ENCODE data around the gene C5orf15. TPM values are rescaled to one million over a fixed set of nuclear protein-coding genes. Genes with fewer than 3 reads are reported as not detected.
"Not testable (repeated sequence)": the region's sequence is repeated elsewhere in the genome, so short reads cannot be mapped to it uniquely, and the experiment has no call there.

Gene C5orf15
- total and polyA plus RNA-seq, 4 donors: 21.2 to 32.4 (median 28.7) TPM

GRCh38 chr5:133936651-133937015, 31.8 kb downstream of the C5orf15 start:
- Histone ChIP-seq H3K27me3 (ENCODE audit: control insufficient read depth in 4 of 4, insufficient read depth in 4 of 4, low read length in 3 of 4) (no peaks in the 10 kb centered on the region), H3K4me3 (ENCODE audit: low read depth in 1 of 3, low read length in 3 of 3) (no peak overlapping the region), H3K36me3 (ENCODE audit: control insufficient read depth in 4 of 4, insufficient read depth in 3 of 4, low read depth in 1 of 4, low read length in 3 of 4) (no peaks in the 10 kb centered on the region), H3K9ac (ENCODE audit: low read depth in 1 of 2, low read length in 2 of 2) (no peak overlapping the region), H3K9me3 (ENCODE audit: control insufficient read depth in 4 of 4, low read length in 3 of 4) (no peaks in the 10 kb centered on the region), H3K4me1 (ENCODE audit: control insufficient read depth in 4 of 4, insufficient read depth in 4 of 4, low read length in 3 of 4) (no peaks in the 10 kb centered on the region), H3K27ac (ENCODE audit: low read depth in 1 of 2, low read length in 2 of 2) (no peak overlapping the region)
- DNase-seq (ENCODE audit: low spot score): peak; percentile 72
- 76% methylated on average over 3 of the region's 3 CpGs for WGBS
- TF ChIP-seq REST (IDR thresholded peaks at IDR 0.05): no peak
- TF ChIP-seq SP1 (IDR thresholded peaks at IDR 0.05): no peak
- no peak for TF ChIP-seq FOXA2 (IDR thresholded peaks at IDR 0.05)
- no peak for TF ChIP-seq ZBTB33 (IDR thresholded peaks at IDR 0.05)
- TF ChIP-seq EGR1 (IDR thresholded peaks at IDR 0.05; ENCODE audit: low read depth in 2 of 2): no peak
- no peak for TF ChIP-seq GABPA (IDR thresholded peaks at IDR 0.05 in 1 of 2, conservative IDR thresholded peaks at IDR 0.05 in 1 of 2)
- no peak for TF ChIP-seq ATF3 (IDR thresholded peaks at IDR 0.05)
- TF ChIP-seq RAD21 (IDR thresholded peaks at IDR 0.05): no peak
- no peak for TF ChIP-seq CTCF (IDR thresholded peaks at IDR 0.05; ENCODE audit: low read depth, low read length, missing input control)
- TF ChIP-seq JUND (IDR thresholded peaks at IDR 0.05): no peak
- TF ChIP-seq YY1 (IDR thresholded peaks at IDR 0.05): no peak
- TF ChIP-seq HNF4G (IDR thresholded peaks at IDR 0.05): no peak
- TF ChIP-seq RXRA (IDR thresholded peaks at IDR 0.05): no peak
- TF ChIP-seq NR2F2 (IDR thresholded peaks at IDR 0.05): no peak
- TF ChIP-seq HNF4A (conservative IDR thresholded peaks at IDR 0.05): no peak
- no peak for TF ChIP-seq MAX (IDR thresholded peaks at IDR 0.05)
- no peak for TF ChIP-seq TAF1 (conservative IDR thresholded peaks at IDR 0.05)
- TF ChIP-seq FOXA1 (IDR thresholded peaks at IDR 0.05): no peak

GRCh38 chr5:133935991-133936650, 32.3 kb downstream of the C5orf15 start:
- 90% methylated on average over 10 of the region's 10 CpGs for WGBS
- DNase-seq (ENCODE audit: low spot score); H3K27me3 ChIP-seq (ENCODE audit: control insufficient read depth in 4 of 4, insufficient read depth in 4 of 4, low read length in 3 of 4); H3K9ac ChIP-seq (ENCODE audit: low read depth in 1 of 2, low read length in 2 of 2); H3K27ac ChIP-seq (ENCODE audit: low read depth in 1 of 2, low read length in 2 of 2); H3K4me1 ChIP-seq (ENCODE audit: control insufficient read depth in 4 of 4, insufficient read depth in 4 of 4, low read length in 3 of 4); H3K4me3 ChIP-seq (ENCODE audit: low read depth in 1 of 3, low read length in 3 of 3); H3K36me3 ChIP-seq (ENCODE audit: control insufficient read depth in 4 of 4, insufficient read depth in 3 of 4, low read depth in 1 of 4, low read length in 3 of 4); H3K9me3 ChIP-seq (ENCODE audit: control insufficient read depth in 4 of 4, low read length in 3 of 4): not testable (repeated sequence)
